ENCODE measurements around the gene UAP1L1.
A peak's percentile ranks its signal among the peaks of the same experiment; 100 is the strongest.

Gene UAP1L1

DNA sequence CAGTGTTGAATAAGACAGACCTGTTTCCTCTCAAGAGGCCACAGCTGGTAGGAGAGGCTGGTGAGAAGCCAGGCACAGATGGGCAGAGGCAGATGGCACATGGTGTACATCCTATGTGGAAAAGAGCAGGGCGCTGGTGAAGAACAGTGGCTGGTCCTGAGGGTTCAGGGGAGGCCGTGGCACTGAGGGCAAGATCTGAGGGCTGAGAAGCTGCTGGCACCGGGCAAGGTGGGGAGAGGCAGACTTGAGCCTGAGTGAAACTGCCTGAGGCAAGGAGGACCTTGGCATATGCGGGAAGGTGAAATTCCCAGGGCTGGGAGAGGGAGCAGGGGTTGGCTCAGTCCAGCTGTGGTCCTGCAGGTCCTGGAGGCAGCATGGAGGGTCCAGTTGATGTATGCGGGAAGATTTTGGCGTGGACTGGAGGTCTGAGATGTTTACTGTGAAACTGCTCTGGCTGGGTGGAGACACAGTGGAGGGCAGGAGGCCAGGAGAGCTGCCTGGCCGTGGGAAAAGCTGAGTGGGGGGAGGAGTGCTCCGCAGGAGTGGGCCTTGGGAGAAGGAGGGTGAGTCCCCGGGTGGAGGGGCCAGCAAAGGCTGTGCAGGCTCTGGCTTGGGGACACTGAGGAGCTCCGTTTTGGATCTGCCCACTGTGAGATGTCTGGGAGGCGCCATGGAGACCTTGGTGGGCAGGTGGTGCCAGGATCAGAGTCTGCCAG, 12.1 kb downstream of the UAP1L1 start:
- H3K9me3 ChIP-seq (ENCODE audit: control insufficient read depth, insufficient read depth, low read depth, low read length): no peaks in the 10 kb centered on the region
- no peak overlapping the region for H3K27ac ChIP-seq (ENCODE audit: extremely low read depth, low read depth, low read length)
- peaks cover 0 to 42% of the 10 kb centered on the region in 2 experiments; a peak in 2 of 3 replicates for H3K36me3 ChIP-seq (ENCODE audit: control insufficient read depth in 2 of 2, insufficient read depth in 1 of 2, low read length in 2 of 2)
- H3K4me1 ChIP-seq (ENCODE audit: control insufficient read depth, insufficient read depth, low read length): 0 out of 2 replicates have a peak, but pooled peaks cover 3% of the 10 kb centered on the region
- H3K4me3 ChIP-seq (ENCODE audit: low read depth, low read length): no peak overlapping the region
- CTCF ChIA-PET: interaction anchor here (1.2 to 3.3 kb wide), 8 partner anchors 21 to 147 kb away, joined by 3 to 26 read pairs (median 6); partner anchors contain the start of gene NPDC1
- TF ChIP-seq ZNF510 (tag by site-specific recombination; IDR thresholded peaks at IDR 0.05; ENCODE audit: insufficient replicate concordance) (no peak), ZNF292 (tag by site-specific recombination; IDR thresholded peaks at IDR 0.05; ENCODE audit: borderline replicate concordance, low read depth) (no peak), ZXDB (tag by site-specific recombination; IDR thresholded peaks at IDR 0.05) (no peak), ZNF621 (tag by site-specific recombination; IDR thresholded peaks at IDR 0.05) (no peak), SP3 (tag by site-specific recombination; IDR thresholded peaks at IDR 0.05) (no peak), WT1 (tag by site-specific recombination; IDR thresholded peaks at IDR 0.05) (no peak)
- TF ChIP-seq, protein P1, sequence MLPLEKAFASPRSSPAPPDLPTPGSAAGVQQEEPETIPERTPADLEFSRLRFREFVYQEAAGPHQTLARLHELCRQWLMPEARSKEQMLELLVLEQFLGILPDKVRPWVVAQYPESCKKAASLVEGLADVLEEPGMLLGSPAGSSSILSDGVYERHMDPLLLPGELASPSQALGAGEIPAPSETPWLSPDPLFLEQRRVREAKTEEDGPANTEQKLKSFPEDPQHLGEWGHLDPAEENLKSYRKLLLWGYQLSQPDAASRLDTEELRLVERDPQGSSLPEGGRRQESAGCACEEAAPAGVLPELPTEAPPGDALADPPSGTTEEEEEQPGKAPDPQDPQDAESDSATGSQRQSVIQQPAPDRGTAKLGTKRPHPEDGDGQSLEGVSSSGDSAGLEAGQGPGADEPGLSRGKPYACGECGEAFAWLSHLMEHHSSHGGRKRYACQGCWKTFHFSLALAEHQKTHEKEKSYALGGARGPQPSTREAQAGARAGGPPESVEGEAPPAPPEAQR (tag by site-specific recombination; IDR thresholded peaks at IDR 0.05): no peak
- POLR2A ChIA-PET: interaction anchor here (0.8 to 1.2 kb wide), 3 partner anchors 19 to 151 kb away, joined by 3 to 4 read pairs (median 4); partner anchors contain the start of genes SAPCD2 and TUBB4B

DNA sequence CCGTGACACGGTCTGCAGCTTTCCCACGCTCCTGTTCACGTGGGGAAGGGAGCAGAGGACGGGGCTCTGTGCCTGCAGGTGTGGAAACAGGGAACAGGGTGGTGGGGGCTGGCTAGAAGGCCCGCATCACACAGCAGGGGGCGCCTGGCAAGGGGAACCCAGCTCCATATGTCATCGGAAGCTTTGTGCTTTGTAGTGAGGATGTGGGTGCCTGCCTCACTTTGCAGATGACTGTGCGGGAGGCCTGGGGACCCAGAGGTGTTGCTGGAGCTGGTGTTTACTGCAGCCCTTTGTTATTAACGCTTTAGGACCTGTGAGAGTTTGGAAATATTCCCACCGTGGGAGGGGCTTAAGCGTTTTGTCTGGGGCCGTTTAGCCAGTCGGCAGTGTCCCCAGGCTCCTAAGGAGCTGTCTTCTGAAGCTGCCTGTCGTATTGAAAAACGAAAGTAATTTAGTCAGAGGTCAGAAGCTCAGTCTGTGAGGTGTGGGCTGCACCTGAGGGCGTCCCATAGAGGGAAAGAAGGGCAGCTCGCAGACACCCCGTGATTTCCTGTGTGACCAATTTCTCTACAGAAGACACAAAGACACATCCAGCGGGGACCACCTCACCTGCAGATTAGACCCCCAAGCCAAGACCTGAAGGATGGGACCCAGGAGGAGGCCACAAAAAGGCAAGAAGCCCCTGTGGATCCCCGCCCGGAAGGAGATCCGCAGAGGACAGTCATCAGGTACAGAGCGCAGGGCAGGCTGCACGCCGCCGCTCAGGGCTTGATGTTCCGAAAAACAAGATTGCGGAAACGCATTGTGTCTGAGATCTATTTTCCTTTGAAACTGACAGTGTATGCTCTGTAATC, 18.6 kb downstream of the UAP1L1 start:
- ChIA-PET POLR2A (interaction anchor here (1.7 kb wide), 1 partner anchor 9 kb away, joined by 8 read pairs; the partner anchor contains the start of gene MAN1B1), CTCF (interaction anchor here (0.9 to 1.5 kb wide), 3 partner anchors 28 to 140 kb away, joined by 3 to 4 read pairs (median 3); no protein-coding TSS in a partner anchor)
- H3K36me3 ChIP-seq (ENCODE audit: control insufficient read depth in 2 of 2, insufficient read depth in 1 of 2, low read length in 2 of 2): peaks cover 0 to 70% of the 10 kb centered on the region in 2 experiments; a peak in 2 of 3 replicates
- no peaks in the 10 kb centered on the region for H3K4me1 ChIP-seq (ENCODE audit: control insufficient read depth, insufficient read depth, low read length)
- TF ChIP-seq, protein P2, sequence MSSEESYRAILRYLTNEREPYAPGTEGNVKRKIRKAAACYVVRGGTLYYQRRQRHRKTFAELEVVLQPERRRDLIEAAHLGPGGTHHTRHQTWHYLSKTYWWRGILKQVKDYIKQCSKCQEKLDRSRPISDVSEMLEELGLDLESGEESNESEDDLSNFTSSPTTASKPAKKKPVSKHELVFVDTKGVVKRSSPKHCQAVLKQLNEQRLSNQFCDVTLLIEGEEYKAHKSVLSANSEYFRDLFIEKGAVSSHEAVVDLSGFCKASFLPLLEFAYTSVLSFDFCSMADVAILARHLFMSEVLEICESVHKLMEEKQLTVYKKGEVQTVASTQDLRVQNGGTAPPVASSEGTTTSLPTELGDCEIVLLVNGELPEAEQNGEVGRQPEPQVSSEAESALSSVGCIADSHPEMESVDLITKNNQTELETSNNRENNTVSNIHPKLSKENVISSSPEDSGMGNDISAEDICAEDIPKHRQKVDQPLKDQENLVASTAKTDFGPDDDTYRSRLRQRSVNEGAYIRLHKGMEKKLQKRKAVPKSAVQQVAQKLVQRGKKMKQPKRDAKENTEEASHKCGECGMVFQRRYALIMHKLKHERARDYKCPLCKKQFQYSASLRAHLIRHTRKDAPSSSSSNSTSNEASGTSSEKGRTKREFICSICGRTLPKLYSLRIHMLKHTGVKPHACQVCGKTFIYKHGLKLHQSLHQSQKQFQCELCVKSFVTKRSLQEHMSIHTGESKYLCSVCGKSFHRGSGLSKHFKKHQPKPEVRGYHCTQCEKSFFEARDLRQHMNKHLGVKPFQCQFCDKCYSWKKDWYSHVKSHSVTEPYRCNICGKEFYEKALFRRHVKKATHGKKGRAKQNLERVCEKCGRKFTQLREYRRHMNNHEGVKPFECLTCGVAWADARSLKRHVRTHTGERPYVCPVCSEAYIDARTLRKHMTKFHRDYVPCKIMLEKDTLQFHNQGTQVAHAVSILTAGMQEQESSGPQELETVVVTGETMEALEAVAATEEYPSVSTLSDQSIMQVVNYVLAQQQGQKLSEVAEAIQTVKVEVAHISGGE (tag by site-specific recombination; conservative IDR thresholded peaks at IDR 0.05; ENCODE audit: low read depth): no peak
- no peak for TF ChIP-seq ZNF423 (tag by site-specific recombination; IDR thresholded peaks at IDR 0.05)
- TF ChIP-seq, protein P3, sequence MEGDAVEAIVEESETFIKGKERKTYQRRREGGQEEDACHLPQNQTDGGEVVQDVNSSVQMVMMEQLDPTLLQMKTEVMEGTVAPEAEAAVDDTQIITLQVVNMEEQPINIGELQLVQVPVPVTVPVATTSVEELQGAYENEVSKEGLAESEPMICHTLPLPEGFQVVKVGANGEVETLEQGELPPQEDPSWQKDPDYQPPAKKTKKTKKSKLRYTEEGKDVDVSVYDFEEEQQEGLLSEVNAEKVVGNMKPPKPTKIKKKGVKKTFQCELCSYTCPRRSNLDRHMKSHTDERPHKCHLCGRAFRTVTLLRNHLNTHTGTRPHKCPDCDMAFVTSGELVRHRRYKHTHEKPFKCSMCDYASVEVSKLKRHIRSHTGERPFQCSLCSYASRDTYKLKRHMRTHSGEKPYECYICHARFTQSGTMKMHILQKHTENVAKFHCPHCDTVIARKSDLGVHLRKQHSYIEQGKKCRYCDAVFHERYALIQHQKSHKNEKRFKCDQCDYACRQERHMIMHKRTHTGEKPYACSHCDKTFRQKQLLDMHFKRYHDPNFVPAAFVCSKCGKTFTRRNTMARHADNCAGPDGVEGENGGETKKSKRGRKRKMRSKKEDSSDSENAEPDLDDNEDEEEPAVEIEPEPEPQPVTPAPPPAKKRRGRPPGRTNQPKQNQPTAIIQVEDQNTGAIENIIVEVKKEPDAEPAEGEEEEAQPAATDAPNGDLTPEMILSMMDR (tag by site-specific recombination; IDR thresholded peaks at IDR 0.05): peak; percentile 46; the same call in 1 of the 2 replicates
- H3K27ac ChIP-seq (ENCODE audit: extremely low read depth, low read depth, low read length): no peak overlapping the region
- no peaks in the 10 kb centered on the region for H3K9me3 ChIP-seq (ENCODE audit: control insufficient read depth, insufficient read depth, low read depth, low read length)
- H3K4me3 ChIP-seq (ENCODE audit: low read depth, low read length): no peak overlapping the region
